OCI-LY3 (cell line): ENCODE data around the gene DTX1.
A peak's percentile ranks its signal among the peaks of the same experiment; 100 is the strongest.

Experiments
- H2AFZ ChIP-seq: fragments of 200-600, 300-600 bp; shearing (Covaris generic); 2 replicates; pipeline ENCODE4 v1.6.0; 2014; ENCODE audit warnings: antibody characterized with exemption, low read depth, low read length
- H3K27ac ChIP-seq: fragments of 200-600, 300-600 bp; sonication (generic); 2 replicates; pipeline ENCODE4 v1.5.1; 2014; ENCODE audit warnings: mild to moderate bottlenecking, low read length, moderate library complexity, mixed read lengths
- H3K27me3 ChIP-seq: fragments of 200-600, 300-600 bp; sonication (generic); 2 replicates; pipeline ENCODE4 v1.6.1; 2014; ENCODE audit warnings: low read depth, low read length, mixed read lengths
- H3K36me3 ChIP-seq: fragments of 200-600, 300-600 bp; sonication (generic); replicated peaks from 2 replicates; pipeline ENCODE3; 2014; ENCODE audit warnings: low read depth, low read length, mixed read lengths
- H3K4me1 ChIP-seq: fragments of 300-600, 200-600 bp; sonication (generic); 2 replicates; pipeline ENCODE4 v1.6.1; 2014; ENCODE audit warnings: low read length, mixed read lengths
- H3K4me2 ChIP-seq: fragments of 200-600, 300-600 bp; sonication (generic); 2 replicates; pipeline ENCODE4 v1.6.1; 2014; ENCODE audit warnings: low read length, mixed read lengths
- H3K4me3 ChIP-seq: fragments of 300-600, 200-600 bp; sonication (generic); 2 replicates; pipeline ENCODE4 v1.5.1; 2014; ENCODE audit warnings: antibody characterized with exemption, mild to moderate bottlenecking, low read length, moderate library complexity
- H3K79me2 ChIP-seq: fragments of 300-600, 200-600 bp; shearing (Covaris generic); 2 replicates; pipeline ENCODE4 v1.6.1; 2014; ENCODE audit warnings: mild to moderate bottlenecking, low read length, mixed read lengths
- H3K9ac ChIP-seq: fragments of 300-600, 200-600 bp; shearing (Covaris generic); 2 replicates; pipeline ENCODE4 v1.6.0; 2014; ENCODE audit warnings: mild to moderate bottlenecking, low read length, moderate library complexity
- H3K9me3 ChIP-seq: fragments of 200-600, 300-600 bp; shearing (Covaris generic); 2 replicates; pipeline ENCODE4 v1.6.1; 2014; ENCODE audit warnings: low read length, mixed read lengths; ENCODE audit not compliant: insufficient read depth
- H4K20me1 ChIP-seq: fragments of 200-600, 300-600 bp; sonication (generic); 2 replicates; pipeline ENCODE4 v1.6.1; 2016; ENCODE audit warnings: low read length, mixed read lengths; ENCODE audit not compliant: insufficient read depth
- CTCF ChIP-seq: fragments of 200-600, 300-600 bp; sonication (generic); IDR thresholded peaks from 2 replicates; pipeline ENCODE4 v1.5.1; 2014; ENCODE audit warnings: antibody characterized with exemption, low read length, low read depth
- EZH2phosphoT487 ChIP-seq: fragments of 200-600 bp; shearing (Covaris generic); IDR thresholded peaks from 2 replicates; pipeline ENCODE4 v1.6.1; 2018; ENCODE audit warnings: antibody characterized with exemption, mixed run types, low read depth

Gene DTX1

GRCh38 chr12:113097716-113098440, 41.3 kb downstream of the DTX1 start:
- no peak for TF ChIP-seq EZH2phosphoT487
- TF ChIP-seq CTCF: no peak
- Histone ChIP-seq H3K36me3 (no peaks in the 10 kb centered on the region), H3K27ac (no peak overlapping the region), H3K27me3 (no peaks in the 10 kb centered on the region), H3K4me1 (peaks cover 24% of the 10 kb centered on the region), H3K4me3 (peak overlapping the region; percentile 50; the same call in 1 of the 2 replicates), H3K9me3 (no peaks in the 10 kb centered on the region), H3K79me2 (no peaks in the 10 kb centered on the region), H3K4me2 (peak overlapping the region; percentile 85), H2AFZ (peak overlapping the region; percentile 88), H3K9ac (peak overlapping the region; percentile 18; the same call in 1 of the 2 replicates), H4K20me1 (no peaks in the 10 kb centered on the region)

- H2AFZ ChIP-seq: peak overlapping the region; percentile 88
- no peaks in the 10 kb centered on the region for H3K79me2 ChIP-seq
- H3K27me3 ChIP-seq: no peaks in the 10 kb centered on the region
- peak; percentile 96 for TF ChIP-seq CTCF
- no peak for TF ChIP-seq EZH2phosphoT487
- H3K27ac ChIP-seq: no peak overlapping the region
- no peaks in the 10 kb centered on the region for H3K36me3 ChIP-seq
- no peaks in the 10 kb centered on the region for H3K9me3 ChIP-seq
- peaks cover 22% of the 10 kb centered on the region for H3K4me1 ChIP-seq
- peak overlapping the region; percentile 18; the same call in 1 of the 2 replicates for H3K9ac ChIP-seq
- no peaks in the 10 kb centered on the region for H4K20me1 ChIP-seq
- peak overlapping the region; percentile 85 for H3K4me2 ChIP-seq
- H3K4me3 ChIP-seq: peak overlapping the region; percentile 50; the same call in 1 of the 2 replicates
These were observed 42.0 kb downstream of the DTX1 start for GRCh38 chr12:113098441-113099028.

- H3K79me2 ChIP-seq: no peaks in the 10 kb centered on the region
- no peak overlapping the region for H3K4me2 ChIP-seq
- H3K27me3 ChIP-seq: no peaks in the 10 kb centered on the region
- H3K27ac ChIP-seq: no peak overlapping the region
- H3K9me3 ChIP-seq: no peaks in the 10 kb centered on the region
- H3K36me3 ChIP-seq: no peaks in the 10 kb centered on the region
- H3K4me3 ChIP-seq: no peak overlapping the region
- H2AFZ ChIP-seq: no peak overlapping the region
- no peak overlapping the region for H3K9ac ChIP-seq
- TF ChIP-seq EZH2phosphoT487 (no peak), CTCF (no peak)
- peaks cover 22% of the 10 kb centered on the region for H3K4me1 ChIP-seq
- H4K20me1 ChIP-seq: no peaks in the 10 kb centered on the region
These were observed 42.8 kb downstream of the DTX1 start for GRCh38 chr12:113099364-113099763.

GRCh38 chr12:113099764-113100163, 43.2 kb downstream of the DTX1 start:
- Histone ChIP-seq H2AFZ (no peak overlapping the region), H3K36me3 (no peaks in the 10 kb centered on the region), H3K27me3 (no peaks in the 10 kb centered on the region), H3K79me2 (no peaks in the 10 kb centered on the region), H3K27ac (no peak overlapping the region), H3K9ac (no peak overlapping the region), H4K20me1 (no peaks in the 10 kb centered on the region), H3K4me2 (no peak overlapping the region), H3K4me1 (peaks cover 22% of the 10 kb centered on the region), H3K9me3 (no peaks in the 10 kb centered on the region), H3K4me3 (no peak overlapping the region)
- TF ChIP-seq CTCF: no peak
- no peak for TF ChIP-seq EZH2phosphoT487
